ENCODE measurements around the gene STX11.

- TF ChIP-seq CTCF (IDR thresholded peaks at IDR 0.05) (no peak), POLR2A (IDR thresholded peaks at IDR 0.05) (no peak)
Measured at GRCh38 chr6:144217797-144218196, 67.5 kb downstream of the STX11 start.

Measured in adrenal gland (tissue), 5 donors.